ENCODE measurements around the gene EPB41L1. TPM values are rescaled to one million over a fixed set of nuclear protein-coding genes. Genes with fewer than 3 reads are reported as not detected.
A peak's percentile ranks its signal among the peaks of the same experiment; 100 is the strongest.

The EPB41L1 gene
- total RNA-seq, 1 experiment from 2014 or later: 7.1 TPM

GRCh38 chr20:36266189-36266588, 111.6 kb downstream of the EPB41L1 start:
- H3K9me3 ChIP-seq (ENCODE audit: low read depth, low read length, poor library complexity, severe bottlenecking): no peaks in the 10 kb centered on the region
- intact Hi-C loops (cut with micrococcal nuclease; ENCODE audit: unreplicated experiment): no loop called here
- H3K27ac ChIP-seq (ENCODE audit: low read depth, low read length, poor library complexity, severe bottlenecking): no peak overlapping the region
- TF ChIP-seq EZH2 (IDR thresholded peaks at IDR 0.05; ENCODE audit: borderline replicate concordance, low read depth, low read length, poor library complexity, severe bottlenecking) (no peak), CTCF (conservative IDR thresholded peaks at IDR 0.05; ENCODE audit: low read depth, low read length) (no peak)
- no TSS peak for BruUV-seq (replicated peaks)
- no peak for DNase-seq (ENCODE audit: low spot score)
- H3K4me1 ChIP-seq (ENCODE audit: insufficient read depth, low read length, poor library complexity, severe bottlenecking): no peaks in the 10 kb centered on the region
- no peaks in the 10 kb centered on the region for H3K36me3 ChIP-seq (ENCODE audit: insufficient read depth, low read length, poor library complexity, severe bottlenecking)
- POLR2A ChIA-PET (ENCODE audit: low non-redundant PET): no interaction called here
- CTCF ChIA-PET: no interaction called here
- no peaks in the 10 kb centered on the region for H3K27me3 ChIP-seq (replicated peaks; ENCODE audit: insufficient read depth, low read depth, low read length, poor library complexity)
- H3K4me3 ChIP-seq (ENCODE audit: low read depth, low read length, poor library complexity, severe bottlenecking): no peak overlapping the region

- Histone ChIP-seq H3K4me3 (ENCODE audit: low read depth, low read length, poor library complexity, severe bottlenecking) (no peak overlapping the region), H3K9me3 (ENCODE audit: low read depth, low read length, poor library complexity, severe bottlenecking) (no peaks in the 10 kb centered on the region), H3K4me1 (ENCODE audit: insufficient read depth, low read length, poor library complexity, severe bottlenecking) (no peaks in the 10 kb centered on the region), H3K27me3 (replicated peaks; ENCODE audit: insufficient read depth, low read depth, low read length, poor library complexity) (no peaks in the 10 kb centered on the region), H3K36me3 (ENCODE audit: insufficient read depth, low read length, poor library complexity, severe bottlenecking) (no peaks in the 10 kb centered on the region), H3K27ac (ENCODE audit: low read depth, low read length, poor library complexity, severe bottlenecking) (no peak overlapping the region)
- intact Hi-C loops (cut with micrococcal nuclease; ENCODE audit: unreplicated experiment): no loop called here
- CTCF ChIA-PET: no interaction called here
- TF ChIP-seq EZH2 (IDR thresholded peaks at IDR 0.05; ENCODE audit: borderline replicate concordance, low read depth, low read length, poor library complexity, severe bottlenecking): no peak
- no peak for TF ChIP-seq CTCF (conservative IDR thresholded peaks at IDR 0.05; ENCODE audit: low read depth, low read length)
- BruUV-seq (replicated peaks): no TSS peak
- no peak for DNase-seq (ENCODE audit: low spot score)
- POLR2A ChIA-PET (ENCODE audit: low non-redundant PET): interaction anchor here (0.5 kb wide), 1 partner anchor 53 kb away, joined by 6 read pairs; no protein-coding TSS in a partner anchor
These were observed 113.3 kb downstream of the EPB41L1 start for GRCh38 chr20:36267605-36268381.

- no peaks in the 10 kb centered on the region for H3K27me3 ChIP-seq (replicated peaks; ENCODE audit: insufficient read depth, low read depth, low read length, poor library complexity)
- CTCF ChIA-PET: no interaction called here
- intact Hi-C loops (cut with micrococcal nuclease; ENCODE audit: unreplicated experiment): no loop called here
- H3K36me3 ChIP-seq (ENCODE audit: insufficient read depth, low read length, poor library complexity, severe bottlenecking): no peaks in the 10 kb centered on the region
- DNase-seq (ENCODE audit: low spot score): peak; percentile 12
- no peak overlapping the region for H3K27ac ChIP-seq (ENCODE audit: low read depth, low read length, poor library complexity, severe bottlenecking)
- H3K4me3 ChIP-seq (ENCODE audit: low read depth, low read length, poor library complexity, severe bottlenecking): no peak overlapping the region
- POLR2A ChIA-PET (ENCODE audit: low non-redundant PET): no interaction called here
- TF ChIP-seq CTCF (conservative IDR thresholded peaks at IDR 0.05; ENCODE audit: low read depth, low read length) (no peak), EZH2 (IDR thresholded peaks at IDR 0.05; ENCODE audit: borderline replicate concordance, low read depth, low read length, poor library complexity, severe bottlenecking) (no peak)
- BruUV-seq (replicated peaks): no TSS peak
- no peaks in the 10 kb centered on the region for H3K4me1 ChIP-seq (ENCODE audit: insufficient read depth, low read length, poor library complexity, severe bottlenecking)
- H3K9me3 ChIP-seq (ENCODE audit: low read depth, low read length, poor library complexity, severe bottlenecking): no peaks in the 10 kb centered on the region
These were observed 114.2 kb downstream of the EPB41L1 start for GRCh38 chr20:36268440-36269342.
